Measurements from ENCODE around the gene ACAP2.

The ACAP2 gene

GRCh38 chr3:195416795-195417194, 26.0 kb downstream of the ACAP2 start:
- no peak for DNase-seq (ENCODE audit: insufficient read length, low spot score)
- TF ChIP-seq CTCF (IDR thresholded peaks at IDR 0.05; ENCODE audit: insufficient read depth, missing control alignments): no peak
- no peak for FAIRE-seq

- TF ChIP-seq CTCF (IDR thresholded peaks at IDR 0.05; ENCODE audit: insufficient read depth, missing control alignments): no peak
- DNase-seq (ENCODE audit: insufficient read length, low spot score): no peak
- no peak for FAIRE-seq
These were observed 31.0 kb downstream of the ACAP2 start for GRCh38 chr3:195411836-195412235.

- no peak for FAIRE-seq
- TF ChIP-seq CTCF (IDR thresholded peaks at IDR 0.05; ENCODE audit: insufficient read depth, missing control alignments): no peak
- DNase-seq (ENCODE audit: insufficient read length, low spot score): no peak
These were observed 32.3 kb downstream of the ACAP2 start for GRCh38 chr3:195410546-195410945.

GRCh38 chr3:195407531-195408409, 35.0 kb downstream of the ACAP2 start:
- no peak for DNase-seq (ENCODE audit: insufficient read length, low spot score)
- FAIRE-seq: no peak
- TF ChIP-seq CTCF (IDR thresholded peaks at IDR 0.05; ENCODE audit: insufficient read depth, missing control alignments): no peak

- FAIRE-seq (no peak), DNase-seq (ENCODE audit: insufficient read length, low spot score) (no peak)
- no peak for TF ChIP-seq CTCF (IDR thresholded peaks at IDR 0.05; ENCODE audit: insufficient read depth, missing control alignments)
These were observed 37.2 kb downstream of the ACAP2 start for GRCh38 chr3:195405651-195406050.

- no peak for TF ChIP-seq CTCF (IDR thresholded peaks at IDR 0.05; ENCODE audit: insufficient read depth, missing control alignments)
- FAIRE-seq (no peak), DNase-seq (ENCODE audit: insufficient read length, low spot score) (no peak)
These were observed 38.9 kb downstream of the ACAP2 start for GRCh38 chr3:195403841-195404408.

GRCh38 chr3:195403244-195403643, 39.6 kb downstream of the ACAP2 start:
- no peak for TF ChIP-seq CTCF (IDR thresholded peaks at IDR 0.05; ENCODE audit: insufficient read depth, missing control alignments)
- FAIRE-seq (no peak), DNase-seq (ENCODE audit: insufficient read length, low spot score) (no peak)

All from D721Med (cell line).